Left ventricle myocardium inferior (tissue), 1 donor: ENCODE measurements around the gene FAM3C. TPM values are rescaled to one million over a fixed set of nuclear protein-coding genes. Genes with fewer than 3 reads are reported as not detected.

Experiments
- DNase-seq: peaks from one replicate; pipeline ENCODE4 v3.0.0-alpha.2; 2020
- H3K27ac ChIP-seq: fragments of 200-600 bp; replicated peaks from 2 replicates; pipeline ENCODE4 v1.8.0; 2021
- H3K27me3 ChIP-seq: fragments of 200-600 bp; 2 replicates; pipeline ENCODE4 v1.8.0; 2021; ENCODE audit warnings: low read depth
- H3K36me3 ChIP-seq: fragments of 200-600 bp; 2 replicates; pipeline ENCODE4 v1.8.0; 2021
- H3K4me1 ChIP-seq: fragments of 200-600 bp; 2 replicates; pipeline ENCODE4 v1.8.0; 2021
- H3K4me3 ChIP-seq: fragments of 200-600 bp; 2 replicates; pipeline ENCODE4 v1.8.0; 2021; ENCODE audit warnings: mild to moderate bottlenecking, moderate library complexity
- H3K9me3 ChIP-seq: fragments of 200-600 bp; replicated peaks from 2 replicates; pipeline ENCODE4 v1.8.0; 2021
- intact Hi-C: fragments of 100-400 bp; cut with micrococcal nuclease; formaldehyde crosslinking; loops from one replicate; pipeline ENCODE4 v1.11.0; 2022
- total RNA-seq: library from RNA; stranded (reverse); fragmentation: NEBNext Ultra II Directional; extraction: Animal tissue kit (Norgen Biotek cat#: 25700); gene quantifications from one replicate; pipeline ENCODE4 v1.2.1, GENCODE V29; 2021
- TF ChIP-seq, protein P1 (sequence below): fragments of 200-600 bp; IDR thresholded peaks from 2 replicates; pipeline ENCODE4 v1.8.0; 2021; ENCODE audit warnings: antibody characterized with exemption, mild to moderate bottlenecking, borderline replicate concordance
- donor health status: DM: no; HTN: yes; CAD: no; lungs with severe emphysema.

FAM3C gene
- total RNA-seq, 1 donor from 2014 or later: 46.2 TPM

DNA sequence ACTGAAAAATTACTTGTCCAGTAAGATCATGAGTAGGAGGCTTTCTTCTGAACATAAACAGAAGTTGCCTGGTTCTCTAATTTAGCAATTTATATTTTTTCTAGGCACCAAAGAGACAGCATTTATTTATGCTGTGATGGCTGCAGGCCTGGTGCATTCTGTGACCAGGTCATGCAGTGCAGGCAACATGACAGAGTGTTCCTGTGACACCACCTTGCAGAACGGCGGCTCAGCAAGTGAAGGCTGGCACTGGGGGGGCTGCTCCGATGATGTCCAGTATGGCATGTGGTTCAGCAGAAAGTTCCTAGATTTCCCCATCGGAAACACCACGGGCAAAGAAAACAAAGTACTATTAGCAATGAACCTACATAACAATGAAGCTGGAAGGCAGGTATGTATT is 64.5 kb downstream of the FAM3C start:
- Histone ChIP-seq H3K36me3 (no peaks in the 10 kb centered on the region), H3K27me3 (peaks cover 90% of the 10 kb centered on the region), H3K9me3 (no peaks in the 10 kb centered on the region), H3K4me3 (no peak overlapping the region), H3K27ac (no peak overlapping the region), H3K4me1 (peaks cover 23% of the 10 kb centered on the region)
- no peak for DNase-seq
- TF ChIP-seq, protein P1, sequence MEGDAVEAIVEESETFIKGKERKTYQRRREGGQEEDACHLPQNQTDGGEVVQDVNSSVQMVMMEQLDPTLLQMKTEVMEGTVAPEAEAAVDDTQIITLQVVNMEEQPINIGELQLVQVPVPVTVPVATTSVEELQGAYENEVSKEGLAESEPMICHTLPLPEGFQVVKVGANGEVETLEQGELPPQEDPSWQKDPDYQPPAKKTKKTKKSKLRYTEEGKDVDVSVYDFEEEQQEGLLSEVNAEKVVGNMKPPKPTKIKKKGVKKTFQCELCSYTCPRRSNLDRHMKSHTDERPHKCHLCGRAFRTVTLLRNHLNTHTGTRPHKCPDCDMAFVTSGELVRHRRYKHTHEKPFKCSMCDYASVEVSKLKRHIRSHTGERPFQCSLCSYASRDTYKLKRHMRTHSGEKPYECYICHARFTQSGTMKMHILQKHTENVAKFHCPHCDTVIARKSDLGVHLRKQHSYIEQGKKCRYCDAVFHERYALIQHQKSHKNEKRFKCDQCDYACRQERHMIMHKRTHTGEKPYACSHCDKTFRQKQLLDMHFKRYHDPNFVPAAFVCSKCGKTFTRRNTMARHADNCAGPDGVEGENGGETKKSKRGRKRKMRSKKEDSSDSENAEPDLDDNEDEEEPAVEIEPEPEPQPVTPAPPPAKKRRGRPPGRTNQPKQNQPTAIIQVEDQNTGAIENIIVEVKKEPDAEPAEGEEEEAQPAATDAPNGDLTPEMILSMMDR: no peak
- intact Hi-C loops: no loop called here

DNA sequence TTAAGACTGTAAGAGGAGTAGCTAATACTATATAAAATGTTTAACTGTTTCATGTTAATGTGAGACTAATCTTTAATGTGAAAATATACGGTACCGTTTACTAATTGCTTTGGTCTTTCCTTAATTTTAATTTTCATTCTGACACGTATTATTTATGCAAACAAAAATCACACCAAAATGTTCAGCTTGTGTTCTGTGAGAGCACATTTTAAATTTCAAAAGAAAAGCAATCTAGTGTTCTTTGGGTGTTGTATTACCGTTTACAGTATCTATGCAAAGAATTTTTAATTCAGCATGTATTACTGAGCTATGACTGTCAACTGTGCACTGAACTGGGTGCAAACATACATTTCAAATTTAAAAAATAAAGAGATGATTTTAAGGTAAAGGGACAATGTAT is 65.1 kb downstream of the FAM3C start:
- intact Hi-C loops: no loop called here
- TF ChIP-seq, protein P1: no peak
- Histone ChIP-seq H3K27ac (no peak overlapping the region), H3K9me3 (no peaks in the 10 kb centered on the region), H3K27me3 (peaks cover 96% of the 10 kb centered on the region), H3K4me3 (no peak overlapping the region), H3K36me3 (no peaks in the 10 kb centered on the region), H3K4me1 (peaks cover 23% of the 10 kb centered on the region)
- no peak for DNase-seq

DNA sequence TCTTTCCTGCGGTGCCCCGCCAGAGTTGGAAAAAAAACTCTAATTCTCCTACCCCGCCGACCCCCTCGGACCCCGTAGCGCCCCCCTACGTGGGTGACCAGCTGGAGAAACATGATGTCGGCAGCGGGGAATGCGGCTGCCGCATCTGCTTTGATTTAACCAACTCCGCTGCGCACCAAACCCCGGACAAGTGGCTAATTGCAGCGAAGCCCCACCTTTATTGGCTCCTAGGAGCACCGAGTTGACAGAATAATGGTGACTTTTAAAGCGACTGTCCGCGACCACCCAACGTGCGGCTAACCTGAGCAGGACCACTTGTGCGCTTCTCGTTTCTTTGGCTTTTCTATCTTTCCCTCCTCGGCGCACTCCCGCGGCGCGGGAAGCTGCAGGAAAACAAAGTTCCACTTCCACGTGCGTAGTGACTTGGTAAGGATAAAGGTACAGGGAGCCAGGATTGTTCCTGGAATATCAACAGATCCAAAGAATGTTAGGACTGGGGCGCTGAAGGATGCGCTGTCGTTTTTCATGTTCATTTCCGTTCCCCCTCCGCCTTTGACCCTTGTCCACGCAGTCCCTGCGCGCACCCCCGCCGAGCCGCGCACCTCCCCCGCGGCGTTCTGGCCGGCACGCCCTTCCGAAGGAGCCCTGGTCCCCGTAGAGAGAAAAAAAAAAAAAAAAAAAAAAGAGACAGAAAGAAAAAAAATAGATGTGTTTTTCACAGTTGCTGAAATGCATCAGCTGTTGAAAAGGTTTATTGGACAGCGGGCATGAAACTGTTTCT is 65.9 kb downstream of the FAM3C start:
- intact Hi-C loops: no loop called here
- Histone ChIP-seq H3K27me3 (peaks cover 100% of the 10 kb centered on the region), H3K4me1 (peaks cover 23% of the 10 kb centered on the region), H3K36me3 (no peaks in the 10 kb centered on the region), H3K9me3 (no peaks in the 10 kb centered on the region), H3K4me3 (peak overlapping the region; percentile 62), H3K27ac (no peak overlapping the region)
- TF ChIP-seq, protein P1: no peak
- DNase-seq: no peak

DNA sequence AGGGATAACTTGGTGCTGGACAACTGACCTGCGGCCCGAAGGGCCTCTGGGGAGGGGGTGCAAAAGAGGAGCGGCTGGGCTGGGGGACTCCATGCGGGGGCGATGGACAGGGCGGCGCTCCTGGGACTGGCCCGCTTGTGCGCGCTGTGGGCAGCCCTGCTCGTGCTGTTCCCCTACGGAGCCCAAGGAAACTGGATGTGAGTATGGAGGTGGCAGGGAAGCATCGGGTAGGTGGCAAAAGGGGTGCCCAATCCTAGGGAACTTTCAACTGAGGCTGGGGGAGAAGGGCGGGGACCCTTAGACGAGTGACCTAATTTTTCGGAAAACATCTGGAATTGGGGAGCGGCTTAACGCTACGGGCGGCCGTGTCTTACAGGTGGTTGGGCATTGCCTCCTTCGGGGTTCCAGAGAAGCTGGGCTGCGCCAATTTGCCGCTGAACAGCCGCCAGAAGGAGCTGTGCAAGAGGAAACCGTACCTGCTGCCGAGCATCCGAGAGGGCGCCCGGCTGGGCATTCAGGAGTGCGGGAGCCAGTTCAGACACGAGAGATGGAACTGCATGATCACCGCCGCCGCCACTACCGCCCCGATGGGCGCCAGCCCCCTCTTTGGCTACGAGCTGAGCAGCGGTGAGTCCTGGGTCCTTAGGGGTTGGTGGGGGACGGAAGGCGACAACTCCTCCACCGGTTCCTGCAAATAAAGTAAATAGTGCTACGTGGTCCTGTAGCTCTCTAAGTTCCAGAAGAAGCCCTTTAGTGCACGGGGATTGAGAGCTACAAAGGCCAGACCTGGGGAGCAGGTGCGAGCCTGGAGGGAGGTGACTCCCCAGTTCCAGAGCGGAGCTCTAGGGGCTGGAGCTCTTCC is 66.7 kb downstream of the FAM3C start:
- Histone ChIP-seq H3K4me3 (peak overlapping the region; percentile 62), H3K27me3 (peaks cover 100% of the 10 kb centered on the region), H3K9me3 (no peaks in the 10 kb centered on the region), H3K4me1 (peaks cover 23% of the 10 kb centered on the region), H3K36me3 (no peaks in the 10 kb centered on the region), H3K27ac (no peak overlapping the region)
- no peak for DNase-seq
- TF ChIP-seq, protein P1: no peak
- intact Hi-C loops: no loop called here

DNA sequence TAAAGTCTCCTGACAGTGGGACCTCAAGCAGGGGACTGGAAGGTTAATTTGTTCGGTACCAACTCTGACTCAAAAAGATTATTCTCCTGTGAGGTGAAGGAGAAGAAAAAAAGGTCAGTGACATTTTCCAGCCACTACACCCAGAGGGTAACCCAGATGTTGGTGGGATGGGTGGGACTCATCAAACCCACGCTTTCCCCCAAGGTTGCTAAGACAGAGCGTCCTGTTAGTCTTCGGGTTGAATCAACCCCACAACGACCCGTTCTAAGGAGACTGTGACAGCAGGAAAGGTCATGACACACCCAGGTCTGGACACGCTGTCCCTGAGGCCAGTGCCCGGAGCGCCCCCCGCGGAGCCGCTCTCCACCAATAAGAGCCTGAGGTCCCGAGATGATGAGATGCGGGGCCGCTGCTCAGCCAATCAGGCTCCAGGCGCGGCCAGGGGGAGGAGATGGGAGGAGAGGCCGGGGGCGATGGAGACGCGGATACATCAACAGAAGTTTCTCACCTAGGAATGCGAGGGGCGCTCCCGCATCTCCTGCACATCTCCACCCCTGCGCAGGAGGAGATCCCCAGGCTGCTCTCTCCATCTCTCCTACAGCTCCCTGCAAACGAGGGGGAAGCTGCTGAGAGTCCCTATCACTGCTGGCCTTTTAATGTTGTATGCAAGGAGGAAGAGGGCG is 67.5 kb downstream of the FAM3C start, which contains the start of gene WNT16:
WNT16 (plus strand) TSS at position 493 of the 683 bp plus-strand sequence. CDS start 293 bp downstream, outside the sequence.
- H3K27me3 ChIP-seq: peaks cover 99% of the 10 kb centered on the region
- TF ChIP-seq, protein P1: no peak
- peaks cover 23% of the 10 kb centered on the region for H3K4me1 ChIP-seq
- intact Hi-C loops: no loop called here
- no peak for DNase-seq
- no peak within 1 kb of the TSS for H3K27ac ChIP-seq
- no peaks in the 10 kb centered on the region for H3K36me3 ChIP-seq
- H3K9me3 ChIP-seq: no peaks in the 10 kb centered on the region
- peak within 1 kb of the TSS; percentile 62 for H3K4me3 ChIP-seq
